HG03521 (cell line): ENCODE data around the gene SMIM3.
A peak's percentile ranks its signal among the peaks of the same experiment; 100 is the strongest.

Source experiments
- ATAC-seq: cut with Tn5 transposase; IDR thresholded peaks from one replicate; pipeline ENCODE4 v1.9.1; 2021; ENCODE audit warnings: mild to moderate bottlenecking, moderate library complexity; ENCODE audit not compliant: unreplicated experiment

Gene SMIM3

GRCh38 chr5:150765011-150765798, 13.4 kb upstream of the SMIM3 start:
- no peak for ATAC-seq

- ATAC-seq: no peak
These were observed 12.8 kb upstream of the SMIM3 start for GRCh38 chr5:150765799-150766169.

DNA sequence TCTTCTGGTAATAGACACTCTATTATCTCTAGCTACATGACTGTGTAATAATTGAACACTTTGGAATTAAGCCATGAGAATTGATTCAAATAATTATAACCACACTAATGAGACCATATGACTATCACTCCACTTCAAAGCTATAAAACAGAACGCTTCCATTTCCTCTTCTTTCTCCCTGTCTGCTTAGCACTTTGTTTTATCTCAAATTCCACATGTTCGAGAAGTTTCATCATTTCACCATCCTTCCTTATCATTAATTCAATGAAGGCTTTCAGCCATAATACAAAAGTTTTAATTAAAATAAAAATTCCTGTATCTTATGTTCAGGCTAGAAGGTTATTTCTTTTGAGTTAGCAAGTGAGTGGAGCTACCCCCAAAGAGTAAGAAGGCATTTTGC, 12.3 kb upstream of the SMIM3 start:
- no peak for ATAC-seq

- no peak for ATAC-seq
These were observed 7.3 kb upstream of the SMIM3 start for GRCh38 chr5:150771034-150771795.

GRCh38 chr5:150774145-150774544, 4.4 kb upstream of the SMIM3 start:
- ATAC-seq: no peak

- no peak for ATAC-seq
These were observed 872 bp upstream of the SMIM3 start for GRCh38 chr5:150777685-150778084.

DNA sequence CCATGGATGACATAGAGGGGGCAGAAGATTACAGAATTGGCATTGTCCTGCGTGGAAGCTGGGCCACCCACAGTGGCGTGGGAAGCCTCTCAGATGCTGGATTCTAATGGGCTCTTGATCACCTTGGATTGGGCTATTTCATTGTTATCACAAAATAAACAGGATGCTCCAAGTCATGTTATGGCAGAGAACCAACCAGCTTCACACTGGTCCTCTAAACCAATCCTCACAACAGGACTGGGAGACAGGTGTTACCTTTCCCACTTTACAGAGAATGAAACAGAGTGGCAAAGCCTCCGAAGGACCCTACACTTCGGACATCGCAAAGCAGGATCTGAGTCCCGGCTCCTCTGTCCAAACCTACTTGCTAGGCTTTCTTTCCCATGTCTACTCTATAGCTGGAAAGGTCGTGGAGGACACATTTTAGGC, 455 bp upstream of the SMIM3 start:
- no peak for ATAC-seq

- ATAC-seq: peak; percentile 2
These were observed 1.0 kb downstream of the SMIM3 start for GRCh38 chr5:150779397-150780186.

DNA sequence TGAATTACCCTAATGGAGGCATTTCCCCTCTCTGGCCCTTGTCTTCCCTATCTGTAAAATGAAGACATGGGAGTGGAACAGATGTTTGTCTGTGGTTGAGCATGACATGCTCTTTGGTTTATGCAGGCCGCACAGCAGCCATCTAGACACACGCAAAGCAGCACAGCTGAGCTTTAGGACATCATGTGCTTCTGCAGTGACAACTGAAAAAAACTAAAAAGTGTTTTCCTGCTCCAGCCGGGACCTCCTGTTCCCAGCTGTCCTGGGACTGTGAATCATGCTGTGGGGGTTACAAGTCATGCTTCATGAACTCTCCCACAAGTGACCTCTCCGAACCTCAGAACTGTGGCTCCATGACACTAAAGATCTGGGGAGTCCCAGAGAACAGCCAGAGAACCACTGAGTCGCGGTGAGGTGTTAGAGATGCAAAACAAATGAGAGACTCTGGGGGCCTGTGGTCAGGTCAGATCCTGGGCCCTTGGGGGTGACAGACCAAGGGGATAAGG, 1.7 kb downstream of the SMIM3 start:
- peak; percentile 47 for ATAC-seq

DNA sequence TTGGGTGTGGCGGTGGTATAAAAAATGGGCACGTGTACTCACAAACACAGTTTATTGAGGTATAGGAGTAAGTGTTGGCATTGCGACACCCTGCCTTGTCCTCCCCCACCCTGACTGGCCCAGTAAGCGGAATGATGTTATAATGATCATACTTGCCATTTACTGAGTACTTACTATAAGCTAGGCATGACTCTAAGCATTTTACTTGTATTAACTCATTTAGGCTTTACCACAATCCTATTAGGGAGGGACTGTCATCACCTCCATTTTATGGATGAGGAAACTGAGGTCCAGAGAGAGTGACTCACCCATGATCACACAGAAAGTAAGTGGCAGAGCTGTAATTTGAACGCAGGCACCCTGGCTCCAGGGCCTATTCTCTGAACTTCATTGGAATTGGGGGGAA, 2.3 kb downstream of the SMIM3 start:
- no peak for ATAC-seq

DNA sequence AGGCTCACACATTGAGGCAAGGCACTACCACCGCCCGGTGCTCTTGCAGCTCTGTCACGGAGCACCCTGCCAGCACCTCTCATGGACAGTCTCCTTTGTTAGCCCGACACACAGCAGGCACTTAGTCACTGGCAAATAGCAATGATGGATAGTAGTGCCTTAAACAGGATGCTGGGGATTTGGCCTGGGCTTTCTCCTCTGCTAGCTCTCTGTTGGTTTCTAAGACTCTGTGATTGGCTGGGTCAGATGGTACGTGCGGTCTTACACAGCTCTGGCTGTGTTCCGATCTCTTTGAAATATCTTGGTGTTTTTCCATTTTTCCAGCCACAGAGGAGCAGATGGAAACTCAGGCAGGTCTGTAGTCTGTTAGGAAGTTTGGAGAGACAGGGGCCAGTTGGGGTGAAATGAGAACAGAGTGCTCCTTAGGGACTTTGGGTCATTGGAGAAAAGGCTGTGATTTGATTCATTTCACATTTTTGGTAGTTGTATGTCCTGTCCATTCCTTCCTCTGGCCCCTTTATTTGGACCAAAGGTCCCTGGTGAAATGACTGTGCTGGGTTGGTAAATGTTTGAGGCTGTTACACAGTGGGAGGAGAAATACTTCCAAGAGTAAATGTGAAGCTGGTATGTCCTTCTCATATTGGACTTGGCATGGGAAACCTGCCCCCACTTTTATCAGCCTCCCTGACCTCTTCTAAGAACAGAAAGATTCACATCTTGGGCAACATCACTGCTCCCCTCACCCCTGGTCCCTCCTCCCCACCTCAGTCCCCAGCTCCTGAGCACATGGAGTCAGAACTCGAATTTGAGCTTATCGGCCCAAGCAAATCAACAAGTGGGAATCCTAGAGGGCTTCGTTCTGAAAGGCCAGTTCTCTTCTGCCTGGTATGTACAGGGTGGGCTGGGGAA, 3.4 kb downstream of the SMIM3 start:
- no peak for ATAC-seq

- no peak for ATAC-seq
These were observed 4.3 kb downstream of the SMIM3 start for GRCh38 chr5:150782850-150783249.

GRCh38 chr5:150783422-150783928, 4.9 kb downstream of the SMIM3 start:
- ATAC-seq: peak; percentile 47

DNA sequence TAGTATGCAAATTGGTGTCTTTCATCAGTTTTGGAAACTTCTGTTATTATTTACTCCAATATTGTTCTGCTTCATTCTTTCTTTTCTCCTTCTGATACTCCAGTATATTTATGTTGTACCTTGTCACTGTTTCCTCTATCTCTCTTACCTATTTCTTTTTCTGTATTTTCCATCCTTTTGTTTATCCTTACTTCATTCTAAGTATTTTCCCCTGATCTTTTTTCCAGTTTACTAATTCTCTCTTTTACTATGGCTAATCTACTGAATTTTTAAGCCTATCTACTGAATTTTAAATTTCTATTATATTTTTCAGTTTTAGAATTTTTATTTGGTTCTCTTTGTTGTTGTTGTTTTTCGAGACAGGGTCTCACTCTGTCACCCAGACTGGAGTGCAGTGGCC, 7.4 kb downstream of the SMIM3 start:
- no peak for ATAC-seq

DNA sequence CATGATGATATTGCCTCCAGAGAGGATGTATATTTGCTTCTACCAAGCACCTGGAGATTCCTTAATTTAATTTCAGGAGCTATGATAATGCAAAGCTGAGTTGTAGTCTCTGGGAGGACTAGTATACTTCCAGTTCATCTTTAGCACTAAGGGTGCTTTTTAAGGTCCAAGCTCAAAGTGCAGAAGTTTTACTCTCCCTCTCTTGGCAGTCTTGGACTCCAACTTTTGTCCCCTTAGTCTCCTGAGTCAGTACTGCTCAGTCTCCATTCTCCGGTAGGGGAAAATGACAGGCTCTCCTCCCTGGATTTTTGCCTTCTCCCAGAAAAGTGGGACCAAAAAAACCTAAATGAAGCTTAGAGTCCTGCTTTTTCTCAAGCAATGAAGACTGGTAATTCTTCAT, 8.3 kb downstream of the SMIM3 start:
- ATAC-seq: no peak

- no peak for ATAC-seq
These were observed 9.1 kb downstream of the SMIM3 start for GRCh38 chr5:150787656-150788055.

DNA sequence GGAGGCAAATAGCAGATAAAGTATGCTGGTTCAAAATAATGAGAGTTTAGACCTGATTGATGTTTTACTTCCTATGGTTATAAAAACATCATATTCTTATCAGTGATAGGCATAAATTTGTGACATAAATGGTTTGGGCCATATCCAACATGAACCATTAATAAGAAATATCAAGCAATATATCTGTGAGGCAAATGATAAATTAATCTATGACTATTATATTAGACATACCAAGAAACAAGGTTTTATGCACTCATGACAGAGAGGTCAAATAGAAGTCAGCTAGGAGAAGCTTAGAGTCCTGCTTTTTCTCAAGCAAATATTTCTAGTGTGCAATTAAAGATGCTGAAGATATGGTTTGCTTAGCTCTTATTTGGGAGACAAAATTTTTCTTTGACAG, 10.4 kb downstream of the SMIM3 start:
- no peak for ATAC-seq

- ATAC-seq: no peak
These were observed 10.9 kb downstream of the SMIM3 start for GRCh38 chr5:150789450-150789849.

GRCh38 chr5:150789943-150790611, 11.5 kb downstream of the SMIM3 start:
- ATAC-seq: peak; percentile 92

DNA sequence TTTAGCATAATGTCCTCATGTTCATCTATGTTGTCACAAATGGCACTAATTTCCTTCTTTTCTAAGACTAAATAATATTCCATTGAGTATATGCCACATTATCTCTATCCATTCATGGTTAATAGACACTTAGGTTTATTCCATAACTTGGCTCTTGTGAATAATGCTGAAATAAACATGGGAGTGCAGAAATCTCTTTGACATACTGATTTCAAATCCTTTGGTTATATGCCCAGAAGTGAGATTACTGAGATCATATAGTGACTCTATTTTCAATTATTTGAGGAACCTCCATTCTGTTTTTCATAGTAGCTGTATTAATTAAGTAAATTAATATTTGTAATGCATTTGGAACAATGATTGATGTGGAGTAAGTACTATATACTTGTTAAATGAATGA, 13.0 kb downstream of the SMIM3 start:
- ATAC-seq: no peak
